PC-9 (cell line): Measurements from ENCODE around the gene GAST. TPM values are rescaled to one million over a fixed set of nuclear protein-coding genes. Genes with fewer than 3 reads are reported as not detected.

Experiments
- BruUV-seq: library from RNA; stranded (reverse); fragments of 400-500 nt; replicated peaks from 2 replicates; lab custom pipeline; 2021; lab: Mats Ljungman, UMichigan
- CTCF ChIA-PET: fragments of 300-600 bp; sonication (Branson Sonifier 250); formaldehyde crosslinking; loops from one replicate; lab custom pipeline; 2022; ENCODE audit warnings: antibody characterized with exemption; lab: Charles Lee
- POLR2A ChIA-PET: fragments of 300-600 bp; sonication (Branson Sonifier 250); formaldehyde crosslinking; loops from one replicate; lab custom pipeline; 2022; ENCODE audit warnings: antibody characterized with exemption; ENCODE audit not compliant: unreplicated experiment; lab: Charles Lee
- DNase-seq, 2 experiments: peaks; one replicate each; pipeline versions ENCODE4 v3.0.0 to v3.0.0-alpha.2; 2015 to 2022; ENCODE audit warnings: mixed read lengths in 1 of 2
- H2AFZ ChIP-seq: fragments of 200-600 bp; sonication (generic); 2 replicates; pipeline ENCODE4 v1.8.1; 2017; ENCODE audit warnings: antibody characterized with exemption
- H3F3A ChIP-seq: fragments of 200-600 bp; sonication (generic); 2 replicates; pipeline ENCODE4 v1.8.1; 2017; ENCODE audit warnings: antibody characterized with exemption, mild to moderate bottlenecking, low read depth; ENCODE audit not compliant: insufficient read depth
- H3K27ac ChIP-seq: fragments of 200-600 bp; sonication (generic); 2 replicates; pipeline ENCODE4 v1.6.1; 2016; ENCODE audit warnings: mixed run types
- H3K27me3 ChIP-seq: fragments of 200-600 bp; sonication (generic); 2 replicates; pipeline ENCODE4 v1.6.1; 2016; ENCODE audit warnings: low read depth, mixed run types; ENCODE audit not compliant: insufficient read depth
- H3K36me3 ChIP-seq: fragments of 200-600 bp; sonication (generic); 2 replicates; pipeline ENCODE4 v1.6.1; 2016; ENCODE audit warnings: low read depth, mixed run types
- H3K4me1 ChIP-seq: fragments of 200-600 bp; sonication (generic); replicated peaks from 2 replicates; pipeline ENCODE4 v1.6.1; 2016; ENCODE audit warnings: mixed run types; ENCODE audit not compliant: insufficient read depth
- H3K4me2 ChIP-seq: fragments of 200-600 bp; sonication (generic); 2 replicates; pipeline ENCODE4 v1.6.1; 2017; ENCODE audit warnings: mixed run types
- H3K4me3 ChIP-seq: fragments of 200-600 bp; sonication (generic); 2 replicates; pipeline ENCODE4 v1.6.1; 2016; ENCODE audit warnings: mixed run types
- H3K79me2 ChIP-seq: fragments of 200-600 bp; sonication (generic); 2 replicates; pipeline ENCODE4 v1.6.1; 2017; ENCODE audit warnings: low read depth, mixed run types
- H3K9me2 ChIP-seq: fragments of 200-600 bp; sonication (generic); 2 replicates; pipeline ENCODE4 v1.8.1; 2017; ENCODE audit warnings: mild to moderate bottlenecking; ENCODE audit not compliant: insufficient read depth
- H3K9me3 ChIP-seq: fragments of 200-600 bp; sonication (generic); 2 replicates; pipeline ENCODE4 v1.8.1; 2016; ENCODE audit warnings: low read depth; ENCODE audit not compliant: insufficient read depth
- H4K20me1 ChIP-seq: fragments of 200-600 bp; sonication (generic); 2 replicates; pipeline ENCODE4 v1.8.1; 2017; ENCODE audit not compliant: insufficient read depth
- CTCF ChIP-seq: fragments of 200-600 bp; sonication (generic); conservative IDR thresholded peaks from 2 replicates; pipeline ENCODE4 v1.6.1; 2017; ENCODE audit warnings: mixed run types, antibody characterized with exemption, mild to moderate bottlenecking, moderate library complexity
- EZH2 ChIP-seq: fragments of 200-600 bp; sonication (generic); IDR thresholded peaks from 2 replicates; pipeline ENCODE4 v1.8.0; 2017; ENCODE audit warnings: antibody characterized with exemption, low read depth
- intact Hi-C: fragments of 100-400 bp; cut with micrococcal nuclease; formaldehyde crosslinking; loops from one replicate; pipeline ENCODE4 v1.10.0; 2022; ENCODE audit not compliant: unreplicated experiment
- total RNA-seq: library from RNA; stranded (reverse); gene quantifications from 2 replicates; pipeline ENCODE4 v1.2.3, GENCODE V29; 2021

Gene GAST
- total RNA-seq, 1 experiment from 2014 or later: 0.87 TPM

GRCh38 chr17:41664587-41665565 lies 47.3 kb upstream of the GAST start:
- Histone ChIP-seq H3K4me1 (peaks cover 26% of the 10 kb centered on the region), H3K4me2 (peak overlapping the region; percentile 100), H3K36me3 (no peaks in the 10 kb centered on the region), H3K79me2 (no peaks in the 10 kb centered on the region), H3K27me3 (no peaks in the 10 kb centered on the region), H3F3A (peaks cover 4% of the 10 kb centered on the region; the same call in 1 of the 2 replicates), H3K4me3 (peak overlapping the region; percentile 46; the same call in 1 of the 2 replicates), H2AFZ (no peak overlapping the region), H3K27ac (no peak overlapping the region), H3K9me2 (no peaks in the 10 kb centered on the region), H4K20me1 (no peaks in the 10 kb centered on the region), H3K9me3 (no peaks in the 10 kb centered on the region)
- TF ChIP-seq CTCF: no peak
- no peak for TF ChIP-seq EZH2
- no peak for DNase-seq
- no TSS peak for BruUV-seq
- intact Hi-C loops: loop anchor here (5.0 to 10.0 kb wide), 3 partner anchors 248 to 1310 kb away; no protein-coding TSS in a partner anchor
- CTCF ChIA-PET: interaction anchor here (0.6 to 2.8 kb wide), 11 partner anchors 11 to 1250 kb away, joined by 3 to 15 read pairs (median 4); partner anchors contain the start of gene EIF1
- POLR2A ChIA-PET: interaction anchor here (1.1 kb wide), 1 partner anchor 12 kb away, joined by 3 read pairs; no protein-coding TSS in a partner anchor

- Histone ChIP-seq H3F3A (peaks cover 4% of the 10 kb centered on the region; the same call in 1 of the 2 replicates), H3K36me3 (no peaks in the 10 kb centered on the region), H3K79me2 (no peaks in the 10 kb centered on the region), H3K4me1 (peaks cover 26% of the 10 kb centered on the region), H3K4me2 (peak overlapping the region; percentile 100), H3K27me3 (no peaks in the 10 kb centered on the region), H3K27ac (peak overlapping the region; percentile 29; the same call in 1 of the 2 replicates), H2AFZ (peak overlapping the region; percentile 78), H3K4me3 (peak overlapping the region; percentile 46; the same call in 1 of the 2 replicates), H3K9me2 (no peaks in the 10 kb centered on the region), H3K9me3 (no peaks in the 10 kb centered on the region), H4K20me1 (no peaks in the 10 kb centered on the region)
- POLR2A ChIA-PET: interaction anchor here (0.5 to 1.1 kb wide), 2 partner anchors 13 to 163 kb away, joined by 3 read pairs; no protein-coding TSS in a partner anchor
- peak; percentile 75 to 90 for DNase-seq
- BruUV-seq: no TSS peak
- TF ChIP-seq EZH2 (no peak), CTCF (peak; percentile 91)
- CTCF ChIA-PET: interaction anchor here (0.6 to 2.8 kb wide), 14 partner anchors 12 to 1553 kb away, joined by 3 to 15 read pairs (median 4); partner anchors contain the start of gene EIF1
- intact Hi-C loops: loop anchor here (2.0 to 10.0 kb wide), 5 partner anchors 248 to 1311 kb away; no protein-coding TSS in a partner anchor
These were observed 46.4 kb upstream of the GAST start for GRCh38 chr17:41665566-41666236.
